Tibial artery (tissue), 4 donors: ENCODE data around the gene TLR9.

Experiments used
- DNase-seq, 2 donors: peaks; one replicate each; pipeline ENCODE4 v3.0.0-alpha.2; 2019
- H3K27ac ChIP-seq, 2 donors: fragments of 200-600 bp; sonication (generic) in 1 of 2; 1 replicate in 1 of 2; 2 replicates in 1 of 2; pipeline ENCODE4 v1.5.1; 2018 to 2019; ENCODE audit warnings: mild to moderate bottlenecking in 1 of 2
- H3K27me3 ChIP-seq, 2 donors: fragments of 200-600 bp; sonication (generic) in 1 of 2; one replicate each; pipeline versions ENCODE4 v1.5.1 to v1.6.0; 2016 to 2019
- H3K36me3 ChIP-seq, 3 donors: fragments of 200-600 bp; sonication (generic) in 2 of 3; one replicate each; pipeline ENCODE4 v1.5.1; 2016 to 2019; ENCODE audit warnings: mild to moderate bottlenecking in 2 of 3
- H3K4me1 ChIP-seq, 4 donors: fragments of 200-600 bp; sonication (generic) in 2 of 4; 1 replicate in 3 of 4; 2 replicates in 1 of 4; pipeline ENCODE4 v1.5.1; 2016 to 2019
- H3K4me3 ChIP-seq, 2 donors: fragments of 200-600 bp; sonication (generic) in 1 of 2; 1 replicate in 1 of 2; 2 replicates in 1 of 2; pipeline ENCODE4 v1.5.1; 2018 to 2019; ENCODE audit warnings: mild to moderate bottlenecking in 2 of 2
- H3K9me3 ChIP-seq, 3 donors: fragments of 200-600 bp; sonication (generic) in 1 of 3; one replicate each; pipeline ENCODE4 v1.5.1; 2016 to 2019
- CTCF ChIP-seq, 2 experiments: fragments of 200-600 bp in 1 of 2; fragments of 450-650 bp in 1 of 2; IDR thresholded peaks; one replicate each; pipeline ENCODE4 v1.5.1; 2017 to 2019; ENCODE audit warnings: antibody characterized with exemption in 2 of 2, mild to moderate bottlenecking in 1 of 2, moderate library complexity in 1 of 2
- intact Hi-C: fragments of 100-400 bp; cut with DNase I; formaldehyde crosslinking; loops from one replicate; pipeline ENCODE4 v1.15.0; 2023; ENCODE audit warnings: low total_unique reads

Gene TLR9

GRCh38 chr3:52171514-52172261 lies 53.8 kb downstream of the TLR9 start:
- intact Hi-C loops, result no loop called here
- Histone ChIP-seq H3K4me3 (no peak overlapping the region), H3K9me3 (no peaks in the 10 kb centered on the region), H3K27me3 (no peaks in the 10 kb centered on the region), H3K27ac (no peak overlapping the region), H3K36me3 (no peaks in the 10 kb centered on the region), H3K4me1 (peaks cover 0 to under 1% (median 0%) of the 10 kb centered on the region in 4 donors)
- TF ChIP-seq CTCF (IDR thresholded peaks at IDR 0.05), result no peak
- no peak for DNase-seq
